Measurements from ENCODE around the gene WAS. TPM values are rescaled to one million over a fixed set of nuclear protein-coding genes. Genes with fewer than 3 reads are reported as not detected.

The WAS gene
- polyA plus RNA-seq, 3 donors: 22.8 to 159 (median 38.0) TPM

DNA sequence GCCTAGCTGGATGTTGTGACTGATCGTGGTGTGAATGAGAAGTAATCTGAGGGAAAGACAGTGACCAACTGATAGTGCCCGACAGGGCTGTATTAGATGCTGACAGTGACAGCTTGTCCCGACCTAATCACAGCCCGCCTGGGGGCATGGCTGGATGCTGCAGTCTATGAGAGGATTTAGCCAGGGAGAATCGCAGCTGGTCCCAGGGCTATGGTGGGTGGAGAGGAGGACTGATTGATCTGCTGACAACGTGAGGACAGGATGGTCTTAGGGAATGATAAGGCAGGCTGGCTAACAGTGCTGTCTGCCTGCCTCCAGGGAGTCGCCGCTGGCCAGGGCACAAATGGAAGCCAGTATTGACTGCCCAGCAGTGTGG lies 12.3 kb downstream of the WAS start:
- H3K4me3 ChIP-seq (replicated peaks in 1 of 3; ENCODE audit: low read depth in 2 of 3, low read length in 3 of 3): peak overlapping the region; percentile 42 to 76 (median 63)
- WGBS (ENCODE audit: insufficient coverage): 13% methylated on average over 7 of the region's 8 CpGs
- peaks cover 0 to 6% (median 1%) of the 10 kb centered on the region in 3 donors for H3K27me3 Mint-ChIP-seq (ENCODE audit: low read depth in 3 of 3)
- peak overlapping the region; percentile 95 to 100 (median 97) for H3K27ac Mint-ChIP-seq
- H3K4me1 Mint-ChIP-seq: peaks cover 45% of the 10 kb centered on the region
- peaks cover 4 to 19% of the 10 kb centered on the region in 2 donors for H3K36me3 ChIP-seq (replicated peaks in 1 of 2; ENCODE audit: control insufficient read depth in 1 of 2, insufficient read depth in 2 of 2, low read length in 2 of 2)
- H3K4me2 ChIP-seq (replicated peaks; ENCODE audit: extremely low read depth, low read length, poor library complexity, severe bottlenecking): peak overlapping the region; percentile 69
- peaks cover 38% of the 10 kb centered on the region for H3K79me2 ChIP-seq (ENCODE audit: insufficient read depth, low read length)
- no peaks in the 10 kb centered on the region for H3K27me3 ChIP-seq (ENCODE audit: control insufficient read depth in 2 of 2, insufficient read depth in 2 of 2, low read length in 2 of 2)
- no peaks in the 10 kb centered on the region for H4K20me1 ChIP-seq (ENCODE audit: insufficient read depth, low read length)
- H2AFZ ChIP-seq (ENCODE audit: insufficient read depth, low read depth, low read length, poor library complexity, severe bottlenecking): peak overlapping the region; percentile 24
- H3K36me3 Mint-ChIP-seq: peaks cover 17 to 18% of the 10 kb centered on the region in 2 donors
- peak overlapping the region; percentile 82 to 94 for H3K4me3 Mint-ChIP-seq
- H3K9me3 Mint-ChIP-seq: peaks cover 0 to 9% (median 0%) of the 10 kb centered on the region in 7 donors
- DNase-seq: no peak
- H3K27ac ChIP-seq (ENCODE audit: low read depth in 1 of 2, low read length in 2 of 2): peak overlapping the region; percentile 95 to 96
- H3K9me3 ChIP-seq (replicated peaks in 1 of 2; ENCODE audit: control insufficient read depth in 1 of 2, insufficient read depth in 1 of 2, low read length in 2 of 2): no peaks in the 10 kb centered on the region
- peak overlapping the region; percentile 81 for H3K9ac ChIP-seq (ENCODE audit: insufficient read depth, low read length, poor library complexity, severe bottlenecking)
- TF ChIP-seq, protein P1, sequence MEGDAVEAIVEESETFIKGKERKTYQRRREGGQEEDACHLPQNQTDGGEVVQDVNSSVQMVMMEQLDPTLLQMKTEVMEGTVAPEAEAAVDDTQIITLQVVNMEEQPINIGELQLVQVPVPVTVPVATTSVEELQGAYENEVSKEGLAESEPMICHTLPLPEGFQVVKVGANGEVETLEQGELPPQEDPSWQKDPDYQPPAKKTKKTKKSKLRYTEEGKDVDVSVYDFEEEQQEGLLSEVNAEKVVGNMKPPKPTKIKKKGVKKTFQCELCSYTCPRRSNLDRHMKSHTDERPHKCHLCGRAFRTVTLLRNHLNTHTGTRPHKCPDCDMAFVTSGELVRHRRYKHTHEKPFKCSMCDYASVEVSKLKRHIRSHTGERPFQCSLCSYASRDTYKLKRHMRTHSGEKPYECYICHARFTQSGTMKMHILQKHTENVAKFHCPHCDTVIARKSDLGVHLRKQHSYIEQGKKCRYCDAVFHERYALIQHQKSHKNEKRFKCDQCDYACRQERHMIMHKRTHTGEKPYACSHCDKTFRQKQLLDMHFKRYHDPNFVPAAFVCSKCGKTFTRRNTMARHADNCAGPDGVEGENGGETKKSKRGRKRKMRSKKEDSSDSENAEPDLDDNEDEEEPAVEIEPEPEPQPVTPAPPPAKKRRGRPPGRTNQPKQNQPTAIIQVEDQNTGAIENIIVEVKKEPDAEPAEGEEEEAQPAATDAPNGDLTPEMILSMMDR (IDR thresholded peaks at IDR 0.05): no peak
- intact Hi-C loops (cut with micrococcal nuclease): loop anchor here (10.0 kb wide), 2 partner anchors 51 to 109 kb away; partner anchors contain the start of gene HDAC6 (in 1 of the 2)
- H3K4me1 ChIP-seq (ENCODE audit: control insufficient read depth in 1 of 2, insufficient read depth in 2 of 2, low read length in 2 of 2): peaks cover 34 to 37% of the 10 kb centered on the region in 2 donors

DNA sequence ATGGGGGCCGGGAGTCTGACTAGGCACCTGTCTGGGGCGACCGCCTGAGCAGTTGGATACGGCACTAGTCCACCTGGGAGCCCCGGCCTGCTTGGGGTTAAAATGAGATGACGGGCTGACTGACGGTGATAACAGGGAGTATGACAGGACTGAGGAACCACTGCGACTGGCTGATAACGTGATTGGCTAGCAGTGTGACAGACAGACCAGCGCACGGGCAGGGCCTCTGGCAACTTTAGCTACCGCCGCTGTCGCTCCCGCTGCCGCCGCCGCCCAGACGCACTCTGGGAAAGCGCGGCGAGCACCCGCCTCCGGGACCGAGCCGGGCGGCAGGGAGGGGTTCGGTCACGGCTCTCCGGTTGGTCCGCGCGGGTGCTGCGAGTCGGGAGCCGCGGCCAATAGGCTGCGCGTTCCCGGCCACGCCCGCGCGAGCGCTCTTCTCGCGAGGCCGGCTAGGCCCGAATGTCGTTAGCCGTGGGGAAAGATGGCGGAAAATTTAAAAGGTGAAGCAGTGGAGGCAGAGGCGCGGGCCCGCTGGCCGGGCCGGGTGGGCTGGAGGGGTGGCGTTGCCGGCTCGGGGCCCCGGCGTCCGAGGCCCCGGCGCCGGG lies 12.8 kb downstream of the WAS start, which contains the start of gene SUV39H1:
Gene SUV39H1, plus strand, starts transcription at position 434 of the 608 bp plus-strand sequence. Its CDS starts 51 bp downstream, at position 485.
- peaks cover 34 to 37% of the 10 kb centered on the region in 2 donors for H3K4me1 ChIP-seq (ENCODE audit: control insufficient read depth in 1 of 2, insufficient read depth in 2 of 2, low read length in 2 of 2)
- Mint-ChIP-seq H3K4me3 (peak within 1 kb of the TSS; percentile 82 to 94), H3K27me3 (ENCODE audit: low read depth in 3 of 3) (peaks cover 0 to 6% (median 1%) of the 10 kb centered on the region in 3 donors), H3K36me3 (peaks cover 13 to 14% of the 10 kb centered on the region in 2 donors), H3K27ac (peak within 1 kb of the TSS; percentile 95 to 100 (median 97)), H3K9me3 (peaks cover 0 to 9% (median 0%) of the 10 kb centered on the region in 7 donors), H3K4me1 (peaks cover 45% of the 10 kb centered on the region)
- peaks cover 43% of the 10 kb centered on the region for H3K79me2 ChIP-seq (ENCODE audit: insufficient read depth, low read length)
- no peaks in the 10 kb centered on the region for H3K27me3 ChIP-seq (ENCODE audit: control insufficient read depth in 2 of 2, insufficient read depth in 2 of 2, low read length in 2 of 2)
- WGBS (ENCODE audit: insufficient coverage): under 1% methylated on average over 50 of the region's 66 CpGs
- intact Hi-C loops (cut with micrococcal nuclease): loop anchor here (10.0 kb wide), 2 partner anchors 52 to 108 kb away; partner anchors contain the start of gene HDAC6 (in 1 of the 2)
- TF ChIP-seq, protein P1 (IDR thresholded peaks at IDR 0.05): no peak
- H3K9ac ChIP-seq (ENCODE audit: insufficient read depth, low read length, poor library complexity, severe bottlenecking): peak within 1 kb of the TSS; percentile 81
- H3K4me2 ChIP-seq (replicated peaks; ENCODE audit: extremely low read depth, low read length, poor library complexity, severe bottlenecking): peak within 1 kb of the TSS; percentile 69
- peaks cover 4 to 22% of the 10 kb centered on the region in 2 donors for H3K36me3 ChIP-seq (replicated peaks in 1 of 2; ENCODE audit: control insufficient read depth in 1 of 2, insufficient read depth in 2 of 2, low read length in 2 of 2)
- peak within 1 kb of the TSS; percentile 48 to 76 (median 63) for H3K4me3 ChIP-seq (replicated peaks in 1 of 3; ENCODE audit: low read depth in 2 of 3, low read length in 3 of 3)
- H3K27ac ChIP-seq (ENCODE audit: low read depth in 1 of 2, low read length in 2 of 2): peak within 1 kb of the TSS; percentile 95 to 96
- H3K9me3 ChIP-seq (replicated peaks in 1 of 2; ENCODE audit: control insufficient read depth in 1 of 2, insufficient read depth in 1 of 2, low read length in 2 of 2): no peaks in the 10 kb centered on the region
- peak within 1 kb of the TSS; percentile 50 for H2AFZ ChIP-seq (ENCODE audit: insufficient read depth, low read depth, low read length, poor library complexity, severe bottlenecking)
- peak; percentile 85 to 88 (median 88) for DNase-seq
- H4K20me1 ChIP-seq (ENCODE audit: insufficient read depth, low read length): no peaks in the 10 kb centered on the region

All from CD14-positive monocyte (primary cell).